GM19193 (cell line): ENCODE measurements around the gene HAVCR2.

Experiments
- POLR2A ChIP-seq: IDR thresholded peaks from 4 replicates; pipeline ENCODE4 v1.6.1; 2011; ENCODE audit not compliant: insufficient read depth, insufficient read length; ENCODE audit errors: extremely low read depth

HAVCR2 gene

DNA sequence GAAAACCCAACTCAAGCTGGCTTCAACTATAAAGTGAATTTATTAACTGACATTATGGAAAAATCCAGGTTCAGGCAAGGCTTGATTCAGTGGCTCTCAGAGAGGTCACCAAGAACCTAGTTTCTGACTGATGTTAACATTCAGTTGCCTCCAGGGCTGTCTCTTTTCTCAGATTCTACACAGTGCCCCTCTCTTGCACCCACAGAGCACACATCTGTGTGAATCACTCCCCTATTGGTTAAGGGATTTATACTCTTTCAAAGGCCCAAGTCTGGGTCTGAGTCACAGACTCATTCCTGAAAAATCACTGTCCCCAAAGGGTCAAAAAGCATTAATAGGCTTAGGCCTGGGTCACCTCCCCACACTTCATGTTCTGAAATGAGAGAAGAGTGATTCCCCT lies 6.2 kb upstream of the HAVCR2 start:
- TF ChIP-seq POLR2A, result no peak

DNA sequence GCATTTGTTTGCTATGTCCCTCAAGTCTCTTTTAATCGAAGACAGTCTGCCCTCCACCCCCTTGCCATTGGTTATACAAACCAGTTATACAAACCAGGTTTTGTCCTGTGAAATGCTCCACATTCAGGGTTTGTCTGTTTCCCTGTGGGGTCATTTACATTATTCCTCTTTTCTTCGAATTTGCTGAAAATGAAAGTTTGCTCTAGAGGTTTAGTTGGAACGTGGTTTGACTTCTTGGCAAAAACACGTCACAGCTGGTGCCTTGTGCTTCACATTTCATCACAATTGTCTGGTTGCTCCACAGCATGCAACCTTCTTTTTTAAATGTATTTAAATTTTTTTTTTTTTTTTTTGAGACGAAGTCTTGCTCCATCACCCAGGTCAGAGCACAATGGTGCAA lies 4.2 kb upstream of the HAVCR2 start:
- TF ChIP-seq POLR2A, result no peak

DNA sequence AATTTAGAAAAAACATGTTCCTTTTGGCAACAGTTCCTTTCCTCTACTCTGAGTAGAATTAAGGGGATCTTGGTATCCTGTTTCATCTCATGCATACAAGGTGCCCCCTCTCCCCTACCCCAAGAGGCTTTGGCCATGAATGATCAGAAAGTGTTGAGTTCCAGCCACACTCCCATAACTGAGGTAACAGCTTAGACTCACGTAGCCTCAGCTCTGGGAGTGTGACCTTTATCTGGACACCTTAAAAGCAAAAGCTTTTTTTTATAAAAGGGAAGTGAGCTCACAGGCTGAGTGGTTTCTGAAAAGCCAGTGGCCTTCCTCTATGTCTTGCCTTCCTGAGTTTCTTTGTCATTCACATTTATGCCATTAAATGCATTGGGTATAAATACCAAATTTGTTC lies 900 bp upstream of the HAVCR2 start:
- no peak for TF ChIP-seq POLR2A

DNA sequence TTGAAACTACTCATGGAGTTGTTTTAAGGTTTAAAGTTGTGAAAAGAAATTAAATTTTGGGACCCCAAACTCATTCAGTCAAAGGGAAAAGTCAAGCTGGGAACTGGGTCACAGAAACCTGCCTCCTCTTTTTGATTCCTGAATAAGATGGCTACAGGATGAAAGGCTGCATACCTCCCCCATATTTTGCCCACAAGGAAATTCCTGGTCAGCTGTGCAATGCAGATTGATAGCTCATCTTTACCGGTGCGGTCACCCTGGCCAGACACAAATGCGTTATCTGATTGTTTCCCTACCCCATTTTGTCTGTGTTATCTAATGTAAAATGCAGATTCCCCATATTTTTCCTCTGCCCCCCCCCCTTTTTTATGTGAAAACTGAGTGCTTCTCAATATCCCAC lies 1.3 kb downstream of the HAVCR2 start:
- TF ChIP-seq POLR2A, result no peak

- TF ChIP-seq POLR2A, result no peak
These were observed 2.0 kb downstream of the HAVCR2 start for GRCh38 chr5:157106630-157107461.

- TF ChIP-seq POLR2A, result no peak
These were observed 8.6 kb downstream of the HAVCR2 start for GRCh38 chr5:157100140-157100679.

DNA sequence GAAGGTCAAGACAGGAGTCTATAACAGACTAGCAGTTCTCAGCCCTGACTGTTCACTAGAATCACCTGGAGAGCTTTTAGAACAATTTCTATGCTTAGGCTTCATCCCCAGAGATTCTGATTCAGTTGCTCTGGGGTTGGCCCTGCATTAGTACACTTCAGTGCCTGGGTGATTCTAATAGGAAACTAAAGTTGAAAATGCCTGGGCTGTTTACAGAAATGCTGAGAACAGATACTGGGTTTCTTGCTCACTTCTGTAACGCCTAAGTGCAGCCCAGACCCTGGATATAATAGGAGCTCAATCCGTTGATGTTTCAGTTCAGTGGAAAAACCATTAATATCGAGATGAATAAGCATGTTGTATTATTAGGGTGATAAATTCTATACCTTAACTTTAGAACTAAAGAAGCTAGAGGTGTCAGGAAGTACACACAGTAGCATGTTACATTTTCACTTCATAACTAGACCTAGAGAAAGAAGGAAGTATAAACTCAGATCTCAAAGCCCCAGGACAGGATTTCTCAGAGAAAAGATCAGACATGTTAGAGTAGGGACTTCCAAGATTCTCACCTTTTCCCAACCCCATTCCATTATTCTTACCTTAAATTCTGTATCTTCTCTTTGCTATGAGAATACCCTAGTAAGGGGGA lies 20.4 kb downstream of the HAVCR2 start:
- TF ChIP-seq POLR2A, result no peak

- no peak for TF ChIP-seq POLR2A
These were observed 22.0 kb downstream of the HAVCR2 start for GRCh38 chr5:157086751-157087359.

GRCh38 chr5:157085930-157086329 lies 22.9 kb downstream of the HAVCR2 start:
- no peak for TF ChIP-seq POLR2A

DNA sequence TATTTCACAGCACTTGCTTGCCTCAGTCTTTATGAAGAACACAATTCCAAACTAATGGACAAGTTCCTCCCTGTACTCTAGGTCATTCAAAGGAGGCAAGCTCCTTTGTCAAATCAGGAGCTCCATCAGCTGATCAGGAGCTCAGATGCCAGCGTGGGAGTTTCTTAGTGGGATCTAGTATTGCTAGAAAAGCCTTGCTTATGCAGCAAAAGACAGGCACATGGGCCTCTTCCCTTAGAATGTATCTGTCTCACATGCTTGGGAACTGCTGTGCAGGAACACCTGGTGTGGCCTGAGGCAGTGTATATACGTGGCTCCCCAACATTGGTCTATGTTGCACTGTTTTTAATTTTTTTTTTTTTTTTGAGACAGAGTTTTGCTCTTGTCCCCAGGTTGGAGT lies 28.6 kb downstream of the HAVCR2 start:
- no peak for TF ChIP-seq POLR2A

- TF ChIP-seq POLR2A, result no peak
These were observed 32.3 kb downstream of the HAVCR2 start for GRCh38 chr5:157076558-157076957.

GRCh38 chr5:157072508-157072907 lies 36.3 kb downstream of the HAVCR2 start:
- no peak for TF ChIP-seq POLR2A

- TF ChIP-seq POLR2A, result no peak
These were observed 38.9 kb downstream of the HAVCR2 start for GRCh38 chr5:157069949-157070348.

- TF ChIP-seq POLR2A, result no peak
These were observed 40.1 kb downstream of the HAVCR2 start for GRCh38 chr5:157068785-157069184.

GRCh38 chr5:157068339-157068738 lies 40.5 kb downstream of the HAVCR2 start:
- no peak for TF ChIP-seq POLR2A
